DMS53 (cell line): ENCODE data around the gene DHX38.

Source experiments
- DNase-seq: peaks from one replicate; lab custom pipeline; 2025; lab: John Stamatoyannopoulos, UW

The DHX38 gene

GRCh38 chr16:72122916-72123315, 29.3 kb downstream of the DHX38 start:
- no peak for DNase-seq

GRCh38 chr16:72123426-72123825, 29.8 kb downstream of the DHX38 start:
- DNase-seq: no peak

- no peak for DNase-seq
These were observed 30.5 kb downstream of the DHX38 start for GRCh38 chr16:72124148-72124547.

- peak; percentile 86 for DNase-seq
These were observed 31.4 kb downstream of the DHX38 start for GRCh38 chr16:72124761-72125634.

GRCh38 chr16:72125635-72126428, 32.2 kb downstream of the DHX38 start:
- peak; percentile 27 for DNase-seq

GRCh38 chr16:72126429-72126765, 32.8 kb downstream of the DHX38 start:
- no peak for DNase-seq

GRCh38 chr16:72128701-72129100, 35.1 kb downstream of the DHX38 start:
- no peak for DNase-seq

- peak; percentile 88 for DNase-seq
These were observed 36.5 kb downstream of the DHX38 start for GRCh38 chr16:72129976-72130656.

GRCh38 chr16:72131036-72131435, 37.4 kb downstream of the DHX38 start:
- no peak for DNase-seq

- DNase-seq: no peak
These were observed 39.1 kb downstream of the DHX38 start for GRCh38 chr16:72132726-72133125.

GRCh38 chr16:72134507-72134906, 40.9 kb downstream of the DHX38 start:
- no peak for DNase-seq

GRCh38 chr16:72137380-72138063, 43.9 kb downstream of the DHX38 start:
- DNase-seq: no peak

GRCh38 chr16:72138064-72138572, 44.5 kb downstream of the DHX38 start:
- DNase-seq: no peak

GRCh38 chr16:72139908-72140307, 46.3 kb downstream of the DHX38 start:
- no peak for DNase-seq

- DNase-seq: no peak
These were observed 48.8 kb downstream of the DHX38 start for GRCh38 chr16:72142476-72142875.

- peak; percentile 14 for DNase-seq
These were observed 56.2 kb downstream of the DHX38 start for GRCh38 chr16:72149676-72150464.

GRCh38 chr16:72159386-72159785, 65.7 kb downstream of the DHX38 start:
- DNase-seq: no peak

- DNase-seq: no peak
These were observed 66.2 kb downstream of the DHX38 start for GRCh38 chr16:72159801-72160200.

- no peak for DNase-seq
These were observed 68.6 kb downstream of the DHX38 start for GRCh38 chr16:72162105-72162692.
